GM18520 (cell line): ENCODE measurements around the gene CRTC1.

Experiments
- ATAC-seq: cut with Tn5 transposase; IDR thresholded peaks from one replicate; pipeline ENCODE4 v1.9.1; 2021; ENCODE audit not compliant: unreplicated experiment

CRTC1 gene

DNA sequence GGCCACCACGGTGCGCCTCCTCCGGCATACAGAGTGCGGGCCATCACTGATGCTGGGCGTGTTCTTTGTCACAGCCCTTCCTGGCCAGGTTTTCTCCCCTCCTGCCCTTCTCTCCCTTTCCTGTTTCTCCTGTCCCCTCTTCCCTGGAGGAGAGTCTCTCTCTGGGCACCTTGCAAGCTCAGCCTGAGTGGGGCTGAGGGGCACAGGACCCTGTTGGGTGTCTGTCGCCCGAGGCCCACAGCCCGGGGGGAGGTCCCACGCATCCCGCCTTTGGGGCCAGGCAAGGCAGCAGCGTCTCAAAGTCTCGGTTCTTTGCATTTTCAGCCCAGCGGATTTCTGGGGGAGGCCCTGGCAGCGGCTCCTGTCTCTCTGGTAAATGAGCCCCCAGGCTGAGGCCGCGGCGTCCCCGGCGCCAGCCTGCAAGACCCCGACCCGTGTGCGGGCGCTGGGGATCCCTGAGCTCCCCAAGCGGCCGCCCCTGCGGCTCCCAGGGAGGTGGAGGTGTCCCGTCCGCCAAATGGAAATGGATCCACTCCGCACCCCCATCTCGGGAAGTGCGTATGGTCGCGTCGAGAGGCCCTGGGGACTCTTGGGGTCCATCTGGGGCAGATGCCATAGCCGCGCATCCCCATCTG is 60.4 kb downstream of the CRTC1 start:
- no peak for ATAC-seq

GRCh38 chr19:18745012-18745735 is 61.7 kb downstream of the CRTC1 start:
- ATAC-seq, result no peak

- ATAC-seq, result no peak
These were observed 62.5 kb downstream of the CRTC1 start for GRCh38 chr19:18745931-18746330.

GRCh38 chr19:18746401-18747325 is 63.2 kb downstream of the CRTC1 start:
- no peak for ATAC-seq

DNA sequence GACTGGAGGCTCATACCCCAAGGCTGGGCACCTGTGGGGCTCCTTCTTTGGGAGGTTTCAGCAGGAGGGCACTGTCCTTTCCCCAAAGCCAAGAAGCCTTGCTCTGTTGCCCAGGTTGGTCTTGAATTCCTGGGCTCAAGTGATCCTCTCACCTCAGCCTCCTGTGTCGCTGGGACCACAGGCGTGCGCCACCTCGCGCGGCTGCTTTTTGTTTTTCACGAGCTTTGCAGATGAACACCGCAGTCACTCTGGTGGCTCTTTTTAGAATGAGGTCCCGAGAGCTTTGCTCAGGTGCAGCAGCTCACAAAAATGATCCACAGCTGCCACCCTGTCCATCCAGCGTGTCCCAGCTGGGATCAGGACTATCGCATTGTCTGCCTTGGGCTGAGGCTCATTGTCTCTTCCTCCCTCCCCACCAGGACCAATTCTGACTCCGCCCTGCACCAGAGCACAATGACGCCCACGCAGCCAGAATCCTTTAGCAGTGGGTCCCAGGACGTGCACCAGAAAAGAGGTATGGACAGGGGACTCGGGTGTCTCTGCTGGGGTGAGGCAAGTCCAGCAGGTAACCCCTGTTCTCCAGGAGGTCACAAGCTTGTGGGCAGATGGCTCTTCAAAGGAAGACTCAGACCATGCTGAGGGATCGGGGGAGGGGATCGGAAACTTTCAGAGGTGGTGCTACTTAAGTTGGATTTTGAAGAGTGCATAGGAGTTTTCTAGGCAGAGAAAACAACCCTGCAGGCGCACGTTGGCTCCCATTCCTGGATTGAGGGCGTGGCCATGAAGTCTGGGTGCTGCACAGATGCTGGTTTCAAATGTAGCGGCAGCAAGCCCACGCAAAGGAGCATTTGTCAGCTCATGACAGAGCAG is 66.1 kb downstream of the CRTC1 start:
- no peak for ATAC-seq

GRCh38 chr19:18750295-18750970 is 67.0 kb downstream of the CRTC1 start:
- no peak for ATAC-seq

DNA sequence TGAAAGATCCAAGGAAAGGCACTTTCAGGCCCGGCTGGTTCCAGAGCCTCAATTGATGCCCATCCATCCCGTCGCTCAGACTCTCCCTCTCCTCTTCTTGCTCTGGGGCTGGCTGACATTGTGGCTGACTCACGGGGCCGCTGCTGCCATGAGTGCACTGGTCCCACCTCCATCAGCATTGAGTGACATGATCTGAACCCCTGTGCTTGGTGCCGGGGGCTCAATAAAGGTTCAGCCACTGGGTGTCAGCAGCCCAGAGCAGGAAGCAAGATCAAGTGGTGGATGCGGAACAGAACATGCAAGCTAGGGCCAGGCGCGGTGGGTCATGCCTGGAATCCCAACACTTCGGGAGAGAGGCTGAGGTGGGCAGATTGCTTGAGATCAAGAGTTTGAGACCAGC is 68.1 kb downstream of the CRTC1 start:
- no peak for ATAC-seq

DNA sequence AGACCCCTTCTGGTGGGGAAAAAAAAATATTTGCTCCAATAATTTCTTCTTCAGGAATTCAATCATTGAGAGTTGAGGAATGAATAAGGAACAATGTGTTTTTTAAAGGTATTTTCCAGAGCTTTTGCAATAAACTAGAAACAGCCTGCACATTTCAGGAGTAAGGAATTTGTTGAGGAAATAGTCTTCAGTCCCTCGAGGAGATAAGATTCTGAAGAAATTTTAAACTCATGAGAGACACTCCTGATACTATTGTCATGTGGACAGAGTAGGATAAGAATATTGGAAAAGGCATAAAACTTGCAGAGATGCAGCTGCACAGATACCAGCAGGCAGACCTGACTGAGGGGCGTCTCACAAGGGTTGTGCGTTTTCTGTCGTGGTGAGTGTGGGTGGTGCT is 71.0 kb downstream of the CRTC1 start:
- ATAC-seq, result no peak

DNA sequence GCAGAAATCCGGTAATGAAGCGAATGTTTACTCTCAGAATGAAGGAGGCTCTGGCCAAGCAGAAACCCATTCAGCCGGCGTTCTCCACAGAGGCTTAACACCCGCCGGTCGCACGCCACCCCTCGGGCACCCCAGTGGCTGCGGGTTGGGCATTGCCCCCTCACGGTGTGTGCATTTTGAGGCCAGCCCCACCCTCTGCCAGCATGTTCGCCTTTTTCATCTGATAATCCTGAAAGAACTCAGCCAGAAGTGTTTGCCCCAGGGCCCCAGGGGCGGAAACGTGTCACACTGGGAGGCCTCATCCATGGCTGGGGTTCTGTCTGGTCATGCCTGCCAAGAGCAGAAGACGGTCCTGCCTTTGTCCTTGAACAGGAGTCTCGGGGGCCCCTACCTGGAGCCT is 73.4 kb downstream of the CRTC1 start:
- ATAC-seq, result no peak

- no peak for ATAC-seq
These were observed 76.0 kb downstream of the CRTC1 start for GRCh38 chr19:18759304-18759994.

DNA sequence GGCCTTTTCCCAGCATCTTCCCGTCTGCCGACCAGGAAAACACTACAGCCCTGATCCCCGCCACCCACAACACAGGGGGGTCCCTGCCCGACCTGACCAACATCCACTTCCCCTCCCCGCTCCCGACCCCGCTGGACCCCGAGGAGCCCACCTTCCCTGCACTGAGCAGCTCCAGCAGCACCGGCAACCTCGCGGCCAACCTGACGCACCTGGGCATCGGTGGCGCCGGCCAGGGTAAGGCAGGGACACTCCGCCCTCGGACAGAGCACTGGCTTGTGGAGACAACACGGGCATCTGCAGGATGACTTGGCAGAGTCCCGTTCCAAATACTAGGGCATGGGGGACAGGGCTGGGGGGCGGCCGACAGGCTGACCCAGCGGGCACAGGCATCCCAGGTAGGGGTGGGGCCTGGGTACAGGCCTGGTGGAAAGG is 76.5 kb downstream of the CRTC1 start:
- no peak for ATAC-seq

- ATAC-seq, result no peak
These were observed 77.2 kb downstream of the CRTC1 start for GRCh38 chr19:18760440-18761383.

GRCh38 chr19:18761531-18762110 is 78.1 kb downstream of the CRTC1 start:
- ATAC-seq, result no peak

GRCh38 chr19:18762125-18763023 is 78.9 kb downstream of the CRTC1 start:
- no peak for ATAC-seq

DNA sequence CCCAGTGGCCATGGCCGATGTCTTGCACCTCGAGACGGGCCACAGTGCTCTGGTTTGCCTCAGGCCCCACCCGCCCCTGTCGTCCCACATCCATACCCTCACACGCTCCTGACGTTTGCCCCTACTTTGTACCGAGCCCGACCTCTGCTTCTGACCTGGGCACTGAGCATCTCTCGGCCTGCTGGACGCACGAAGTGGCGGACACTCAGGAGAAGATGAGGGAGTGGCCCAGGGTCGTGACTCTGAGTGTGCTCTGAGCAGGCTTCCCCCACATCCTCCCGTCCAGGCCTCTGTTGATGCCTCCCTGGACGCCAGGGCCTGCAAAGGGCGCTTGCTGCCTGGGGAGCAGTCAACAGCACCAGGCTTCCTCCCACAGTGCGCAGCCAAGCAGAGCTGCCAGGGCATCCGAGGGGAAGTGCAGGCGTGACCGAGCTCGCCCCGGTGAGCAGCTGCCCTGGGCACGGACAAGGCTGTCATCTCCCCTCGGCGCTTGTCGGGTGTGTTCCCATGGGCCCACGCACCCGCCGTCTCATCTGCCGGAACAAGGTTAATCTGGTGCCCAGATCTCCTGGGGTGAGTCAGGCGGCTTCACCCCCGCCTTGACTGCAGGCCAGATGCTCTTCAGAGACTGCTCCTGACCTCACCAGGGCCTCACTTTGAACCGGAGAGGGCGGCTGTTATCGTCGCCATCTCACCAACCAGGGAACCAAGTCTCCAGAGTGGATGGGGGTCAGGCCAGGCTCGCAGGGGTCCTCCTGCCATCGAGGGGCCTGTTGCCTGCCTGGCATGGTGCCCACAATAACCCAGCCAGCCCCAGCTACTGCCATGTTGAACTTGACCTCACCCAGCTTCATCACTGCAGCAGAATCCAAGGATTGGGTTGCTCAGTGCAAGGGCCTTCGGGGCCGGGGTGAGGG is 80.5 kb downstream of the CRTC1 start:
- ATAC-seq, result no peak

- ATAC-seq, result no peak
These were observed 81.1 kb downstream of the CRTC1 start for GRCh38 chr19:18764591-18765051.
